CD14-positive monocyte (primary cell): ENCODE measurements around the gene PON1. TPM values are rescaled to one million over a fixed set of nuclear protein-coding genes. Genes with fewer than 3 reads are reported as not detected.

Source experiments
- DNase-seq, 3 donors: peaks; one replicate each; pipeline ENCODE4 v3.0.0-alpha.2; 2011 to 2022
- H2AFZ ChIP-seq: 2 replicates; pipeline ENCODE4 v1.6.0; 2012; ENCODE audit warnings: mild to moderate bottlenecking, low read depth, low read length, inconsistent platforms; ENCODE audit not compliant: insufficient read depth, poor library complexity, severe bottlenecking
- H3K27ac ChIP-seq, 2 donors: 1 replicate in 1 of 2; 2 replicates in 1 of 2; pipeline ENCODE4 v1.5.1; 2012 to 2013; ENCODE audit warnings: low read length in 2 of 2, control low read depth in 1 of 2, inconsistent platforms in 1 of 2, low read depth in 1 of 2, mild to moderate bottlenecking in 1 of 2
- H3K27me3 ChIP-seq, 2 donors: one replicate each; pipeline versions ENCODE4 v1.6.0 to v1.6.1; 2011 to 2013; ENCODE audit warnings: low read length in 2 of 2; ENCODE audit not compliant: control insufficient read depth in 2 of 2, insufficient read depth in 2 of 2
- H3K36me3 ChIP-seq, 2 donors: replicated peaks in 1 of 2; 1 replicate in 1 of 2; 2 replicates in 1 of 2; pipeline versions ENCODE4 v1.5.1 to v1.6.1; 2012 to 2013; ENCODE audit warnings: low read length in 2 of 2, control low read depth in 1 of 2, inconsistent platforms in 1 of 2, mild to moderate bottlenecking in 1 of 2; ENCODE audit not compliant: insufficient read depth in 2 of 2, control insufficient read depth in 1 of 2
- H3K4me1 ChIP-seq, 2 donors: 1 replicate in 1 of 2; 2 replicates in 1 of 2; pipeline versions ENCODE4 v1.5.1 to v1.6.1; 2012 to 2013; ENCODE audit warnings: low read length in 2 of 2, control low read depth in 1 of 2, inconsistent platforms in 1 of 2, mild to moderate bottlenecking in 1 of 2, moderate library complexity in 1 of 2; ENCODE audit not compliant: insufficient read depth in 2 of 2, control insufficient read depth in 1 of 2
- H3K4me2 ChIP-seq: replicated peaks from 2 replicates; pipeline ENCODE3; 2012; ENCODE audit warnings: low read length, moderate library complexity, mild to moderate bottlenecking; ENCODE audit not compliant: poor library complexity, severe bottlenecking; ENCODE audit errors: extremely low read depth
- H3K4me3 ChIP-seq, 3 experiments: fragments of 200-600 bp in 1 of 3; sonication (generic) in 1 of 3; replicated peaks in 1 of 3; 1 replicate in 2 of 3; 2 replicates in 1 of 3; pipeline ENCODE4 v1.5.1; 2011 to 2013; ENCODE audit warnings: low read length in 3 of 3, mild to moderate bottlenecking in 3 of 3, control low read depth in 2 of 3, low read depth in 2 of 3, inconsistent platforms in 1 of 3, moderate library complexity in 1 of 3
- H3K79me2 ChIP-seq: 2 replicates; pipeline ENCODE4 v1.6.0; 2012; ENCODE audit warnings: mild to moderate bottlenecking, control low read depth, inconsistent platforms, low read length, moderate library complexity; ENCODE audit not compliant: insufficient read depth
- H3K9ac ChIP-seq: 2 replicates; pipeline ENCODE4 v1.6.0; 2017; ENCODE audit warnings: low read length, mild to moderate bottlenecking; ENCODE audit not compliant: insufficient read depth, poor library complexity, severe bottlenecking
- H3K9me3 ChIP-seq, 2 donors: replicated peaks in 1 of 2; 1 replicate in 1 of 2; 2 replicates in 1 of 2; pipeline versions ENCODE4 v1.5.1 to v1.6.1; 2012 to 2013; ENCODE audit warnings: low read length in 2 of 2, control low read depth in 1 of 2; ENCODE audit not compliant: control insufficient read depth in 1 of 2, insufficient read depth in 1 of 2
- H4K20me1 ChIP-seq: 2 replicates; pipeline ENCODE4 v1.6.0; 2012; ENCODE audit warnings: mild to moderate bottlenecking, low read length, control low read depth, moderate library complexity; ENCODE audit not compliant: insufficient read depth
- H3K27ac Mint-ChIP-seq, 7 donors: one replicate each; pipeline ENCODE4 v1.8.0; 2020; ENCODE audit warnings: mild to moderate bottlenecking in 7 of 7, mixed read lengths in 7 of 7, moderate library complexity in 6 of 7, inconsistent platforms in 2 of 7
- H3K27me3 Mint-ChIP-seq, 3 donors: one replicate each; pipeline ENCODE4 v1.8.0; 2021 to 2022; ENCODE audit warnings: low read depth in 3 of 3, mild to moderate bottlenecking in 3 of 3, mixed read lengths in 3 of 3, moderate library complexity in 3 of 3, inconsistent platforms in 1 of 3
- H3K36me3 Mint-ChIP-seq, 2 donors: one replicate each; pipeline ENCODE4 v1.8.0; 2020; ENCODE audit warnings: mixed read lengths in 2 of 2, inconsistent platforms in 1 of 2, mild to moderate bottlenecking in 1 of 2
- H3K4me1 Mint-ChIP-seq: one replicate; pipeline ENCODE4 v1.8.0; 2020; ENCODE audit warnings: mild to moderate bottlenecking, mixed read lengths
- H3K4me3 Mint-ChIP-seq, 2 donors: one replicate each; pipeline ENCODE4 v1.8.0; 2020; ENCODE audit warnings: mild to moderate bottlenecking in 2 of 2, mixed read lengths in 2 of 2, moderate library complexity in 1 of 2
- H3K9me3 Mint-ChIP-seq, 7 donors: one replicate each; pipeline ENCODE4 v1.8.0; 2020 to 2022; ENCODE audit warnings: mixed read lengths in 7 of 7, mild to moderate bottlenecking in 6 of 7, moderate library complexity in 6 of 7, inconsistent platforms in 2 of 7
- WGBS: methylation state at CpG from one replicate; pipeline ENCODE4 v1.1.5; 2013; ENCODE audit warnings: missing lambda C conversion rate; ENCODE audit not compliant: insufficient coverage; 5-methylcytosine and 5-hydroxymethylcytosine counted together
- intact Hi-C, 2 donors: fragments of 100-400 bp; cut with micrococcal nuclease; formaldehyde crosslinking; loops; one replicate each; pipeline versions ENCODE4 v1.15.0 to v1.15.1; 2023
- polyA plus RNA-seq, 3 donors: library from polyadenylated mRNA; depleted of rRNA in 1 of 3; unstranded in 2 of 3; stranded (reverse) in 1 of 3; fragments of 300-500 nt in 2 of 3; fragments of >200 nt in 1 of 3; fragmentation: Illumina TruSeq in 2 of 3; gene quantifications; 1 replicate in 2 of 3; 2 replicates in 1 of 3; pipeline ENCODE4 v1.2.3, GENCODE V29; 2012 to 2021
- TF ChIP-seq, protein P1 (sequence below): fragments of 200-600 bp; IDR thresholded peaks from one replicate; pipeline ENCODE4 v1.8.0; 2022; ENCODE audit warnings: antibody characterized with exemption, mild to moderate bottlenecking

Gene PON1
- polyA plus RNA-seq, 3 donors = not detected

DNA sequence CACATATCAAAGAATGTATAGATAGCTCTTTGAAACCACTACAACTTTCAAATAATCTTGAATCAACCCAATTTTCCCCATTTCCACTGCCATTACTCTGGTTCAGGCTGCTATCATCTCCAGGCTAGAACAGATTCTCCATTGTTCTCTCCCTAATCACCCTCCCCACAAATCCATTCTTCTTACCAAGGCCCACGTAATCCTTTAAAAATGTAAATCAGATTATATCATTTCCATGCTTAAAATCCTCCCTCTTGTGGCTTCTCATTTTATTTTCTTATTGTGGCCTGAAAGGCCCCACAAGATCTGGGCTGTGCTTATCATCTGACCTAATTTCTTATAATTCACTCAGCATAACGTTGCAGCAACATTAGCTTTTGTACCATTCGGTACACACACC is 3.0 kb upstream of the PON1 start:
- no peak overlapping the region for H3K4me3 Mint-ChIP-seq
- Histone ChIP-seq H2AFZ (no peak overlapping the region), H3K27ac (no peak overlapping the region), H3K27me3 (no peaks in the 10 kb centered on the region), H3K79me2 (no peaks in the 10 kb centered on the region), H4K20me1 (no peaks in the 10 kb centered on the region), H3K9ac (no peak overlapping the region), H3K36me3 (no peaks in the 10 kb centered on the region), H3K9me3 (no peaks in the 10 kb centered on the region), H3K4me3 (no peak overlapping the region), H3K4me2 (no peak overlapping the region), H3K4me1 (no peaks in the 10 kb centered on the region)
- peaks cover 0 to 6% (median 2%) of the 10 kb centered on the region in 7 donors for H3K9me3 Mint-ChIP-seq
- peaks cover 6% of the 10 kb centered on the region for H3K4me1 Mint-ChIP-seq
- TF ChIP-seq, protein P1, sequence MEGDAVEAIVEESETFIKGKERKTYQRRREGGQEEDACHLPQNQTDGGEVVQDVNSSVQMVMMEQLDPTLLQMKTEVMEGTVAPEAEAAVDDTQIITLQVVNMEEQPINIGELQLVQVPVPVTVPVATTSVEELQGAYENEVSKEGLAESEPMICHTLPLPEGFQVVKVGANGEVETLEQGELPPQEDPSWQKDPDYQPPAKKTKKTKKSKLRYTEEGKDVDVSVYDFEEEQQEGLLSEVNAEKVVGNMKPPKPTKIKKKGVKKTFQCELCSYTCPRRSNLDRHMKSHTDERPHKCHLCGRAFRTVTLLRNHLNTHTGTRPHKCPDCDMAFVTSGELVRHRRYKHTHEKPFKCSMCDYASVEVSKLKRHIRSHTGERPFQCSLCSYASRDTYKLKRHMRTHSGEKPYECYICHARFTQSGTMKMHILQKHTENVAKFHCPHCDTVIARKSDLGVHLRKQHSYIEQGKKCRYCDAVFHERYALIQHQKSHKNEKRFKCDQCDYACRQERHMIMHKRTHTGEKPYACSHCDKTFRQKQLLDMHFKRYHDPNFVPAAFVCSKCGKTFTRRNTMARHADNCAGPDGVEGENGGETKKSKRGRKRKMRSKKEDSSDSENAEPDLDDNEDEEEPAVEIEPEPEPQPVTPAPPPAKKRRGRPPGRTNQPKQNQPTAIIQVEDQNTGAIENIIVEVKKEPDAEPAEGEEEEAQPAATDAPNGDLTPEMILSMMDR = no peak
- no peaks in the 10 kb centered on the region for H3K36me3 Mint-ChIP-seq
- WGBS = 93% methylated on average over 3 of the region's 3 CpGs
- no peak for DNase-seq
- H3K27me3 Mint-ChIP-seq = peaks cover 0 to 2% (median 1%) of the 10 kb centered on the region in 3 donors
- intact Hi-C loops = no loop called here
- H3K27ac Mint-ChIP-seq = no peak overlapping the region

DNA sequence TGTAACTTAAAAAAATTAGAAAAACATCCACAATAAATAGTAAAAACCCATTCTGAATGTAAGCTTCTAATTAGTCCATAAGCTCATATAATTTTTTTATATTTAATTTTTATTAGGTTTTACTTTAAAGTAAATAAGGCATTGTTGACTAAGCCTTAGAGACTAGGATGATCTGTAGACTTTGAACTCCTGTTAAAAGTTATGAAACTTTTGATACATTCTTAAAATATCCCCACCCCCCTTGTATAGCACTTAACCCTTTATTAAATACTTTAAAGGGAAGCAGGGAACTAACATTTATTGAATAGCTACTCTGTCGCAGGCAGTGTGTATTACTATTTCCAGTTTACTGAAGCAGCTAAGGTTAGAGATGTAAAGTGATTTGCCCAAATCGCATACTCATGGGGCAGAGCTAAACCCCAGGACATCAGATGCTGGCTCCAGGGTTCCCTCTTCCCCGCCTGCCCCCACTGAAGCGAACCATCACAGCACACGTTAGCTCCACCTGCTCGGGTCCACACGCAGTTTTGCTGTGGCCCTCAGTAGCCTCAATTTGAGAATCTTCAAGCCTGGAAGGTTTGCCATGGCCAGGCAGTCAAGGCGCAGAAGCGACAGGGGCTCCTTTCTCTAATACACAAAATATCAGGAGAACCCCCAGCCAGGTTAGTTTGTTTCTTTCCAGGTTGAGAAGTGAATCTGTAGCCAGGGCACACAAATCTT is 762 bp downstream of the PON1 start:
- no peak for DNase-seq
- TF ChIP-seq, protein P1 = no peak
- no peaks in the 10 kb centered on the region for H3K36me3 ChIP-seq
- peaks cover 0 to 2% (median 1%) of the 10 kb centered on the region in 3 donors for H3K27me3 Mint-ChIP-seq
- no peak overlapping the region for H3K9ac ChIP-seq
- no peaks in the 10 kb centered on the region for H3K4me1 Mint-ChIP-seq
- no peak overlapping the region for H3K4me3 Mint-ChIP-seq
- no peak overlapping the region for H3K4me3 ChIP-seq
- no peaks in the 10 kb centered on the region for H4K20me1 ChIP-seq
- H3K36me3 Mint-ChIP-seq = no peaks in the 10 kb centered on the region
- no peaks in the 10 kb centered on the region for H3K79me2 ChIP-seq
- no peak overlapping the region for H2AFZ ChIP-seq
- no peaks in the 10 kb centered on the region for H3K9me3 ChIP-seq
- WGBS = 98% methylated on average over 6 of the region's 9 CpGs
- H3K27me3 ChIP-seq = no peaks in the 10 kb centered on the region
- peaks cover 0 to 6% (median 2%) of the 10 kb centered on the region in 7 donors for H3K9me3 Mint-ChIP-seq
- no peak overlapping the region for H3K27ac ChIP-seq
- H3K27ac Mint-ChIP-seq = no peak overlapping the region
- no peaks in the 10 kb centered on the region for H3K4me1 ChIP-seq
- no peak overlapping the region for H3K4me2 ChIP-seq
- intact Hi-C loops = no loop called here
